IMR-90 (cell line): ENCODE results near the gene ARNT2. TPM values are rescaled to one million over a fixed set of nuclear protein-coding genes. Genes with fewer than 3 reads are reported as not detected.

Experiments
- ATAC-seq: fragments of 200-7000 bp; cut with Tn5 transposase; 2 replicates; pipeline ENCODE4 v1.9.1; 2020; ENCODE audit warnings: low read depth, mild to moderate bottlenecking, moderate library complexity
- BruUV-seq: library from RNA; stranded (reverse); fragments of 400-500 nt; replicated peaks from 2 replicates; lab custom pipeline; 2021; lab: Mats Ljungman, UMichigan
- CTCF ChIA-PET: fragments of 300-600 bp; formaldehyde crosslinking; extraction: SDS; loops from one replicate; lab custom pipeline; 2021; ENCODE audit warnings: antibody characterized with exemption; lab: Yijun Ruan, JAX
- POLR2A ChIA-PET: fragments of 300-600 bp; sonication (Branson Sonifier 250); formaldehyde crosslinking; loops from one replicate; lab custom pipeline; 2022; ENCODE audit warnings: antibody characterized with exemption; ENCODE audit not compliant: unreplicated experiment; lab: Charles Lee
- DNase-seq: peaks from one replicate; pipeline ENCODE4 v3.0.0; 2013
- H2AFZ ChIP-seq: replicated peaks from 2 replicates; pipeline ENCODE3; 2013; ENCODE audit warnings: low read length, mild to moderate bottlenecking; ENCODE audit not compliant: poor library complexity
- H2AK5ac ChIP-seq: 2 replicates; pipeline ENCODE4 v1.6.1; 2013; ENCODE audit warnings: low read depth, low read length, inconsistent platforms
- H2AK9ac ChIP-seq: replicated peaks from 2 replicates; pipeline ENCODE3; 2013; ENCODE audit warnings: mild to moderate bottlenecking, low read depth, low read length, moderate library complexity; ENCODE audit not compliant: poor library complexity
- H2BK120ac ChIP-seq: 2 replicates; pipeline ENCODE4 v1.6.1; 2013; ENCODE audit warnings: low read depth, low read length, inconsistent platforms
- H2BK15ac ChIP-seq: 3 replicates; pipeline ENCODE4 v1.6.1; 2013; ENCODE audit warnings: low read depth, low read length, inconsistent platforms
- H2BK20ac ChIP-seq: 2 replicates; pipeline ENCODE4 v1.6.1; 2013; ENCODE audit warnings: low read depth, mild to moderate bottlenecking, inconsistent platforms, low read length, moderate library complexity
- H2BK5ac ChIP-seq: 2 replicates; pipeline ENCODE4 v1.6.1; 2013; ENCODE audit warnings: mild to moderate bottlenecking, low read depth, low read length, inconsistent platforms; ENCODE audit not compliant: poor library complexity, severe bottlenecking
- H3K14ac ChIP-seq: replicated peaks from 2 replicates; pipeline ENCODE4 v1.6.1; 2013; ENCODE audit warnings: low read depth, low read length, inconsistent platforms
- H3K18ac ChIP-seq: 2 replicates; pipeline ENCODE4 v1.6.1; 2013; ENCODE audit warnings: low read depth, low read length, control low read depth
- H3K23ac ChIP-seq: 2 replicates; pipeline ENCODE4 v1.6.1; 2013; ENCODE audit warnings: low read depth, low read length, inconsistent platforms
- H3K27ac ChIP-seq: 2 replicates; pipeline ENCODE4 v1.5.1; 2013; ENCODE audit warnings: mild to moderate bottlenecking, control low read depth, low read length; ENCODE audit not compliant: insufficient read depth
- H3K27me3 ChIP-seq: 2 replicates; pipeline ENCODE4 v1.6.1; 2013; ENCODE audit warnings: low read length; ENCODE audit not compliant: control insufficient read depth, insufficient read depth
- H3K36me3 ChIP-seq: 2 replicates; pipeline ENCODE4 v1.6.1; 2013; ENCODE audit warnings: low read length, mixed read lengths; ENCODE audit not compliant: control insufficient read depth, insufficient read depth
- H3K4ac ChIP-seq: 2 replicates; pipeline ENCODE4 v1.6.1; 2013; ENCODE audit warnings: low read depth, low read length, inconsistent platforms
- H3K4me1 ChIP-seq: 2 replicates; pipeline ENCODE4 v1.6.1; 2013; ENCODE audit warnings: low read length, mixed read lengths; ENCODE audit not compliant: control insufficient read depth, insufficient read depth
- H3K4me2 ChIP-seq: 2 replicates; pipeline ENCODE4 v1.6.1; 2013; ENCODE audit warnings: low read depth, mild to moderate bottlenecking, control low read depth, low read length, moderate library complexity
- H3K4me3 ChIP-seq: 2 replicates; pipeline ENCODE4 v1.5.1; 2013; ENCODE audit warnings: low read depth, mild to moderate bottlenecking, control low read depth, low read length, moderate library complexity; ENCODE audit not compliant: insufficient read depth
- H3K56ac ChIP-seq: 2 replicates; pipeline ENCODE4 v1.6.1; 2013; ENCODE audit warnings: low read length, inconsistent platforms; ENCODE audit not compliant: insufficient read depth; ENCODE audit errors: extremely low read depth
- H3K79me1 ChIP-seq, 2 experiments: 2 replicates each; pipeline ENCODE4 v1.6.1; 2013; ENCODE audit warnings: low read length in 2 of 2, inconsistent platforms in 1 of 2, low read depth in 1 of 2
- H3K9ac ChIP-seq: 2 replicates; pipeline ENCODE4 v1.6.1; 2013; ENCODE audit warnings: low read depth, low read length, control low read depth
- H3K9me1 ChIP-seq: 2 replicates; pipeline ENCODE4 v1.6.1; 2013; ENCODE audit warnings: low read length, inconsistent platforms; ENCODE audit not compliant: insufficient read depth
- H3K9me3 ChIP-seq: 2 replicates; pipeline ENCODE4 v1.6.1; 2013; ENCODE audit warnings: low read length; ENCODE audit not compliant: control insufficient read depth, insufficient read depth
- H4K20me1 ChIP-seq: 2 replicates; pipeline ENCODE4 v1.6.1; 2013; ENCODE audit warnings: low read length, inconsistent platforms; ENCODE audit not compliant: insufficient read depth
- H4K5ac ChIP-seq: 2 replicates; pipeline ENCODE4 v1.6.1; 2013; ENCODE audit warnings: mild to moderate bottlenecking, low read depth, low read length, control low read depth
- H4K8ac ChIP-seq, 2 experiments: 2 replicates each; pipeline ENCODE4 v1.6.1; 2013; ENCODE audit warnings: low read depth in 2 of 2, low read length in 2 of 2, control low read depth in 1 of 2, inconsistent platforms in 1 of 2
- H4K91ac ChIP-seq: 2 replicates; pipeline ENCODE4 v1.6.1; 2013; ENCODE audit warnings: low read depth, low read length, inconsistent platforms; ENCODE audit not compliant: insufficient read depth
- BHLHE40 ChIP-seq: fragments of 150-350 bp; IDR thresholded peaks from 2 replicates; pipeline ENCODE4 v1.6.1; 2016; ENCODE audit warnings: mild to moderate bottlenecking, low read depth, low read length
- CEBPB ChIP-seq: IDR thresholded peaks from 2 replicates; pipeline ENCODE4 v1.6.1; 2012; ENCODE audit warnings: low read depth, low read length, improper control_type of control experiment
- CHD1 ChIP-seq: IDR thresholded peaks from 2 replicates; pipeline ENCODE4 v1.6.1; 2012; ENCODE audit warnings: low read depth, low read length, improper control_type of control experiment
- CTCF ChIP-seq: conservative IDR thresholded peaks from 2 replicates; pipeline ENCODE4 v1.5.1; 2012; ENCODE audit warnings: mild to moderate bottlenecking, low read depth, low read length, improper control_type of control experiment
- ELK1 ChIP-seq: fragments of 150-350 bp; IDR thresholded peaks from 2 replicates; pipeline ENCODE4 v1.6.1; 2016; ENCODE audit warnings: low read depth, mild to moderate bottlenecking, low read length, moderate library complexity, borderline replicate concordance
- FOS ChIP-seq: fragments of 150-350 bp; IDR thresholded peaks from 2 replicates; pipeline ENCODE4 v1.6.1; 2016; ENCODE audit warnings: low read depth, low read length
- MAFK ChIP-seq: IDR thresholded peaks from 2 replicates; pipeline ENCODE4 v1.6.1; 2012; ENCODE audit warnings: low read depth, low read length, improper control_type of control experiment
- MAZ ChIP-seq: IDR thresholded peaks from 2 replicates; pipeline ENCODE4 v1.6.1; 2012; ENCODE audit warnings: low read depth, mild to moderate bottlenecking, low read length, improper control_type of control experiment, moderate library complexity, borderline replicate concordance
- MXI1 ChIP-seq: IDR thresholded peaks from 2 replicates; pipeline ENCODE4 v1.6.1; 2012; ENCODE audit warnings: low read depth, mild to moderate bottlenecking, low read length, moderate library complexity, borderline replicate concordance
- NFE2L2 ChIP-seq: fragments of 150-350 bp; IDR thresholded peaks from 2 replicates; pipeline ENCODE4 v1.6.1; 2016; ENCODE audit warnings: low read depth, mild to moderate bottlenecking, low read length
- POLR2A ChIP-seq: IDR thresholded peaks from 2 replicates; pipeline ENCODE4 v1.6.1; 2012; ENCODE audit warnings: mild to moderate bottlenecking, low read depth, low read length
- RAD21 ChIP-seq: IDR thresholded peaks from 2 replicates; pipeline ENCODE4 v1.6.1; 2012; ENCODE audit warnings: low read length, improper control_type of control experiment
- RCOR1 ChIP-seq: IDR thresholded peaks from 2 replicates; pipeline ENCODE4 v1.6.1; 2012; ENCODE audit warnings: mild to moderate bottlenecking, low read length, improper control_type of control experiment; ENCODE audit not compliant: insufficient replicate concordance
- RFX5 ChIP-seq: IDR thresholded peaks from 2 replicates; pipeline ENCODE4 v1.8.0; 2012; ENCODE audit warnings: low read depth, mild to moderate bottlenecking, low read length, moderate library complexity
- SMC3 ChIP-seq: fragments of 150-350 bp; IDR thresholded peaks from 2 replicates; pipeline ENCODE4 v1.6.1; 2016; ENCODE audit warnings: low read depth, mild to moderate bottlenecking, antibody characterized with exemption, low read length, moderate library complexity
- USF2 ChIP-seq: fragments of 150-350 bp; IDR thresholded peaks from 2 replicates; pipeline ENCODE4 v1.6.1; 2017; ENCODE audit warnings: mild to moderate bottlenecking, antibody characterized with exemption, low read length, low read depth
- WGBS, 2 experiments: methylation state at CpG; one replicate each; pipeline versions ENCODE4 v1.1.5 to v1.1.7; 2013; ENCODE audit warnings: missing lambda C conversion rate in 2 of 2; ENCODE audit not compliant: insufficient read length in 1 of 2; ENCODE audit errors: extremely low coverage in 2 of 2; 5-methylcytosine and 5-hydroxymethylcytosine counted together
- dilution Hi-C: fragments of 300-500 bp; cut with HindIII; formaldehyde crosslinking; loops from one replicate; pipeline ENCODE4 v1.14.3; 2018; ENCODE audit warnings: low sequenced_read_pairs; ENCODE audit not compliant: unreplicated experiment
- in situ Hi-C: fragments of 300-500 bp; cut with MboI; formaldehyde crosslinking; loops from 3 replicates; pipeline ENCODE4 v1.14.3; 2019; ENCODE audit warnings: low sequenced_read_pairs, inconsistent platforms, mixed read lengths
- intact Hi-C: fragments of 100-400 bp; cut with micrococcal nuclease; formaldehyde crosslinking; loops from 2 replicates; pipeline ENCODE4 v1.10.0; 2022
- polyA plus RNA-seq, 3 experiments: library from polyadenylated mRNA; depleted of rRNA; stranded (reverse); fragments of >200 nt; gene quantifications; 2 replicates each; pipeline ENCODE4 v1.2.3, GENCODE V29; 2012; ENCODE audit warnings: low replicate concordance in 1 of 3
- total RNA-seq: library from RNA; depleted of rRNA; stranded (reverse); fragments of >200 nt; gene quantifications from 2 replicates; pipeline ENCODE4 v1.2.3, GENCODE V29; 2012

The ARNT2 gene
- total and polyA plus RNA-seq, 2 of the 4 experiments (the other 2 are of a cell fraction) = 18.2 to 19.0 TPM

- Histone ChIP-seq H3K36me3 (no peaks in the 10 kb centered on the region), H4K20me1 (no peaks in the 10 kb centered on the region), H3K9me1 (no peaks in the 10 kb centered on the region), H3K18ac (no peak overlapping the region), H2BK5ac (no peak overlapping the region), H2BK120ac (no peak overlapping the region), H4K91ac (no peak overlapping the region), H3K4ac (no peak overlapping the region), H3K4me3 (no peak overlapping the region), H3K9ac (no peak overlapping the region), H3K4me2 (no peak overlapping the region), H4K8ac (no peak overlapping the region), H3K27me3 (peaks cover 33% of the 10 kb centered on the region), H3K56ac (no peak overlapping the region), H3K27ac (no peak overlapping the region), H3K14ac (no peak overlapping the region), H2AK9ac (no peak overlapping the region), H2AK5ac (no peak overlapping the region), H2BK20ac (no peak overlapping the region), H3K4me1 (no peaks in the 10 kb centered on the region), H4K5ac (no peak overlapping the region), H2BK15ac (no peak overlapping the region), H3K23ac (no peak overlapping the region), H2AFZ (no peak overlapping the region), H3K9me3 (no peaks in the 10 kb centered on the region; the same call in 1 of the 2 replicates), H3K79me1 (no peaks in the 10 kb centered on the region)
- dilution Hi-C loops = no loop called here
- TF ChIP-seq NFE2L2 (no peak), MAFK (no peak), RFX5 (no peak), MAZ (no peak), SMC3 (no peak), USF2 (no peak), BHLHE40 (no peak), CHD1 (no peak), ELK1 (no peak), CTCF (no peak), RAD21 (no peak), POLR2A (no peak), MXI1 (no peak), RCOR1 (no peak), FOS (no peak), CEBPB (no peak)
- whole genome bisulfite sequencing, 2 experiments = no CpG with 5 or more reads among the region's 3 CpGs
- no peak for ATAC-seq
- ChIA-PET POLR2A (no interaction called here), CTCF (no interaction called here)
- in situ Hi-C loops = no loop called here
- no TSS peak for BruUV-seq
- DNase-seq = no peak
- intact Hi-C loops = no loop called here
These were observed 21.9 kb upstream of the ARNT2 start for GRCh38 chr15:80382285-80382684.
